Ishikawa (cell line): ENCODE measurements around the gene ABHD17C.
A peak's percentile ranks its signal among the peaks of the same experiment; 100 is the strongest.

Source experiments
- CEBPB ChIP-seq: IDR thresholded peaks from 2 replicates; pipeline ENCODE4 v1.6.1; 2012
- CREB1 ChIP-seq: IDR thresholded peaks from 2 replicates; pipeline ENCODE4 v1.6.1; 2012; ENCODE audit warnings: low read depth
- EGR1 ChIP-seq: IDR thresholded peaks from 2 replicates; pipeline ENCODE4 v1.6.1; 2012
- EP300 ChIP-seq: IDR thresholded peaks from 2 replicates; pipeline ENCODE4 v1.6.1; 2012; ENCODE audit warnings: borderline replicate concordance
- FOXM1 ChIP-seq: IDR thresholded peaks from 2 replicates; pipeline ENCODE4 v1.6.1; 2012; ENCODE audit warnings: low read depth, borderline replicate concordance
- NFIC ChIP-seq: IDR thresholded peaks from 2 replicates; pipeline ENCODE4 v1.6.1; 2012
- RAD21 ChIP-seq: IDR thresholded peaks from 2 replicates; pipeline ENCODE4 v1.6.1; 2012; ENCODE audit warnings: low read depth
- TAF1 ChIP-seq: IDR thresholded peaks from 2 replicates; pipeline ENCODE4 v1.6.1; 2012; ENCODE audit warnings: low read depth, mild to moderate bottlenecking
- TCF12 ChIP-seq: IDR thresholded peaks from 2 replicates; pipeline ENCODE4 v1.6.1; 2012; ENCODE audit warnings: low read depth
- TEAD4 ChIP-seq: IDR thresholded peaks from 2 replicates; pipeline ENCODE4 v1.6.1; 2012
- YY1 ChIP-seq: IDR thresholded peaks from 2 replicates; pipeline ENCODE4 v1.6.1; 2012; ENCODE audit warnings: low read depth
- ZBTB7A ChIP-seq: IDR thresholded peaks from 2 replicates; pipeline ENCODE4 v1.6.1; 2012; ENCODE audit warnings: low read depth
- TF ChIP-seq, protein P1 (sequence below): IDR thresholded peaks from 2 replicates; pipeline ENCODE4 v1.6.1; 2012
- TF ChIP-seq, protein P2 (sequence below): IDR thresholded peaks from 2 replicates; pipeline ENCODE4 v1.6.1; 2012
- TF ChIP-seq, protein P3 (sequence below): IDR thresholded peaks from 2 replicates; pipeline ENCODE4 v1.6.1; 2012; ENCODE audit warnings: low read depth, mild to moderate bottlenecking

The ABHD17C gene

DNA sequence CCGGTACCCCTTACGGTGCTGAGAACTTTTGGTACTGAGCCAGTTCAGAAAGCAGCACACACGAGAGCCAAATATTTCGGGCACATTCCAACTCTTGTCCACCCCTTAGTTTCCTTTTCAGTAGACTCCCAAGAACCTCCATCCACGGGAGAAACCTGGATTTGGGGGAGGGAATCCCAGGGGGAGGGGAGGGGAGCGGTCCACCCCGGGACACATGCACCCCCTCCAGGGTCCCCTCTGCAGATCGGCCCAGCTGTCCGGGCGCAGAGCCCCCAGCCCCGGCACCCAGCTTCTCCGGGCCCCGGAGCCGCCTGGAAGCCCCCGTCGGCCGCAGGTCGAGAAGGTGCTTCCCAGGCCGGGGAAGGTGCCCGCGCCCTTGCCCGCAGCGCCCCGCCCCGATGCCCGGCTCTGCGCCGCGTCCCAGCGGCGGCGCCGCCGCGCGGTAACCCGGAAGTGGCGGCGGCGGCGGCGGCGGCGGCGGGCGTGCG is 455 bp upstream of the ABHD17C start:
- TF ChIP-seq EGR1, result no peak
- 0 out of 2 replicates have a peak, but pooled peaks have one; percentile 33 for TF ChIP-seq ZBTB7A
- TF ChIP-seq TAF1, result 0 out of 2 replicates have a peak, but pooled peaks have one; percentile 20
- TF ChIP-seq CREB1, result no peak
- no peak for TF ChIP-seq EP300
- TF ChIP-seq, protein P1, sequence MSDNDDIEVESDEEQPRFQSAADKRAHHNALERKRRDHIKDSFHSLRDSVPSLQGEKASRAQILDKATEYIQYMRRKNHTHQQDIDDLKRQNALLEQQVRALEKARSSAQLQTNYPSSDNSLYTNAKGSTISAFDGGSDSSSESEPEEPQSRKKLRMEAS, result no peak
- TF ChIP-seq, protein P2, sequence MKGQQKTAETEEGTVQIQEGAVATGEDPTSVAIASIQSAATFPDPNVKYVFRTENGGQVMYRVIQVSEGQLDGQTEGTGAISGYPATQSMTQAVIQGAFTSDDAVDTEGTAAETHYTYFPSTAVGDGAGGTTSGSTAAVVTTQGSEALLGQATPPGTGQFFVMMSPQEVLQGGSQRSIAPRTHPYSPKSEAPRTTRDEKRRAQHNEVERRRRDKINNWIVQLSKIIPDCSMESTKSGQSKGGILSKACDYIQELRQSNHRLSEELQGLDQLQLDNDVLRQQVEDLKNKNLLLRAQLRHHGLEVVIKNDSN, result no peak

DNA sequence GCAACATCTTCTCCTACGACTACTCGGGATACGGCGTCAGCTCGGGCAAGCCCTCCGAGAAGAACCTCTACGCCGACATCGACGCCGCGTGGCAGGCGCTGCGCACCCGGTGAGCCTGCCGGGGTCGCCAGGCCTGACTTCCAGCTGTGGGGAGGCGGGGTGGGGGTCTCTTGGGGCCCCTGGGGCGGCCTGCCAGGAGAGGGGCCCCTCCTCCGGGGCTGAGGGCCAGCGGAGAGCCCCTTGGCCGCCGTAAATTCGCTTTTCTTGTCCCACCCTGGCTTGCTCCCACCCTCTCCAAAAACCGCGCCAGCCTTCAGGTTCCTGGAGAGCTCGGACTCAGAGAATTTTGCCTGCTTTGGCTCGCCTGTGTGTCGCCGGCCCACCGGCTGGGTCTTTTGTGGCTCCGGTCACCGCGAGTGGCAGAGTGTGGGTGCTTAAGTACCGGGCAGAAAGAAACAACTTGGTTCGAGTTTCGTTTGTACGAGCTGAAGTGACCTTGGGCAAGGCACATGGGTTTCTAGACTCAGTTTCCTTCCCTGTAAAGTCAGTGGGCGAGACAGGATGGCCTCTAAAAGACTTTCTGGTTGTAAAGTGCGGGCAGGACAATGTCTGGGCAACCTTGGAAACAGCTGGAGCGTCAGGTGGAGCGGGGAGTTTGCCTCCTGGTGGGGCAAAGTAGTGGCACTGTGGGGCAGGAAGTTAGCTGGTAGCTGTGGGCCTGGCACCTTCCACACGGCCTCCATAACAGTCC is 976 bp downstream of the ABHD17C start:
- TF ChIP-seq CREB1 (no peak), TCF12 (no peak), NFIC (no peak)
- TF ChIP-seq, protein P2, result 0 out of 2 replicates have a peak, but pooled peaks have one; percentile 14

DNA sequence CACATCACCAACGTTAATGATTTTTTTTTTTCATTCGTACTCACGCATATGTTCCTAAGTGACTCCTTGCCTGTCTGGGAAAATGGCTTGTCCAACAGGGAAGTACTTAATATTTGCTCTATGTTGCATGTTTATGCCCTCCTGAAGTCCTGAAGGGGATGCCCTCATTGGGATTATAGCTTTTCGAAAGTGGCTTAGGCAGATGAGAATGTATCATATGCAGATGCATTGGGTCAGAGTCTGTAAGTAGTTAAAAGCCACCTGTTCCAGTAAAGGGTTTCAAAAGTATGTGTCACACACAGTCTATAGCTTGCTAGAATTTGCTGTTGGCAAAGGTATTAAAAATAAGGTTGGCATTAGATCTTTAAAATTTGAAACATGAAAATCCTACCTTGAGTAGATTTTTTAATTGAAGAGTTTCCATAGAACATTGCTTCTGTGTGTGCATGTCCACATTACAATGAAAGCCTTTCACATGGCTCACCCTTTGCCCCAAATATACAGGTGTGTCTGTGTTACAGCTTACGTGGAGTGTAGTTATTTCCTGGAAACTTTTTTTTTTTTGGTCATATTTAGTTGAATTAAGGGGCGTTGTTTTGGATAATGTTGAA is 2.1 kb downstream of the ABHD17C start:
- TF ChIP-seq, protein P1, result no peak
- TF ChIP-seq CREB1 (no peak), NFIC (no peak), CEBPB (no peak), YY1 (no peak), EGR1 (no peak), FOXM1 (no peak), ZBTB7A (no peak), TCF12 (no peak), TEAD4 (no peak), RAD21 (no peak), EP300 (no peak), TAF1 (no peak)
- TF ChIP-seq, protein P3, sequence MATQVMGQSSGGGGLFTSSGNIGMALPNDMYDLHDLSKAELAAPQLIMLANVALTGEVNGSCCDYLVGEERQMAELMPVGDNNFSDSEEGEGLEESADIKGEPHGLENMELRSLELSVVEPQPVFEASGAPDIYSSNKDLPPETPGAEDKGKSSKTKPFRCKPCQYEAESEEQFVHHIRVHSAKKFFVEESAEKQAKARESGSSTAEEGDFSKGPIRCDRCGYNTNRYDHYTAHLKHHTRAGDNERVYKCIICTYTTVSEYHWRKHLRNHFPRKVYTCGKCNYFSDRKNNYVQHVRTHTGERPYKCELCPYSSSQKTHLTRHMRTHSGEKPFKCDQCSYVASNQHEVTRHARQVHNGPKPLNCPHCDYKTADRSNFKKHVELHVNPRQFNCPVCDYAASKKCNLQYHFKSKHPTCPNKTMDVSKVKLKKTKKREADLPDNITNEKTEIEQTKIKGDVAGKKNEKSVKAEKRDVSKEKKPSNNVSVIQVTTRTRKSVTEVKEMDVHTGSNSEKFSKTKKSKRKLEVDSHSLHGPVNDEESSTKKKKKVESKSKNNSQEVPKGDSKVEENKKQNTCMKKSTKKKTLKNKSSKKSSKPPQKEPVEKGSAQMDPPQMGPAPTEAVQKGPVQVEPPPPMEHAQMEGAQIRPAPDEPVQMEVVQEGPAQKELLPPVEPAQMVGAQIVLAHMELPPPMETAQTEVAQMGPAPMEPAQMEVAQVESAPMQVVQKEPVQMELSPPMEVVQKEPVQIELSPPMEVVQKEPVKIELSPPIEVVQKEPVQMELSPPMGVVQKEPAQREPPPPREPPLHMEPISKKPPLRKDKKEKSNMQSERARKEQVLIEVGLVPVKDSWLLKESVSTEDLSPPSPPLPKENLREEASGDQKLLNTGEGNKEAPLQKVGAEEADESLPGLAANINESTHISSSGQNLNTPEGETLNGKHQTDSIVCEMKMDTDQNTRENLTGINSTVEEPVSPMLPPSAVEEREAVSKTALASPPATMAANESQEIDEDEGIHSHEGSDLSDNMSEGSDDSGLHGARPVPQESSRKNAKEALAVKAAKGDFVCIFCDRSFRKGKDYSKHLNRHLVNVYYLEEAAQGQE, result no peak
- TF ChIP-seq, protein P2, result no peak

DNA sequence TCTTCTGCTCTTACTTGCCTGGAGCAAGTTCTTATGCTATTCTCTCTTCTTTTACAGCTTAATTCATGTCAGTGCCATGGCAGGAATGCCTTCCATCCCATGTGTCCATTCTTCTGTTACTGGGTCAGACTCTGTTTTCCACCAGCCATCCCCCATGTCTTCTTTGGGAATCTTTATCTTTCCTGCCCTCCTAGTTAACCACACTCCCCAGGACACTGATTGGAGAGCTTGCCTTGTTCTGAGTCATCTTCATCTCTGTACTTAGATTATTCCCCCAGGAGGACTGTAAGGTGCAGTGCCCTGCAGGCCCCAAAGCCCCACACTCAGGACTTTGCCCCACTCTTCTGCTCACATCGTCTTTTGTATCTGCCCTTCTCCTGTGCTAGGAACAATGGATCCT is 3.6 kb downstream of the ABHD17C start:
- TF ChIP-seq, protein P1, result no peak
- TF ChIP-seq CREB1 (no peak), TCF12 (no peak)

DNA sequence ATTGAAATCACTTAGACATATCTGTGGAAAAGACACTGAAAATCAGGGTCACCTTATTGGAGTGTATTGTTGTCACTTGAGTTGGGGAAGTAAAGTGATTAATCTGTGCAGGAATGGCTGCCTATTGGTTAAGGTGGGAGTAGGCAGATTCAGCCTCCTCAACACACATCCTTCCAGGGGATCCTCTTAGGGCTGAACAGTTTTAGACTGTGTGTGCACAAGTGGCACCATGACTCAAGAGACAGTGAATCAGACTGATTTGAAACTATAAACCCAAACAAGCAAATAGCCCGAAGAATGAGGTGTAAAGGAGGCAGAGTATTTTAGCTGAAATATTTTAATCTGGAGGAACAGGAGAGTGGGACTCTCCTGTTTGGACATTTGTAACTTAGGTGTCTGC is 4.9 kb downstream of the ABHD17C start:
- TF ChIP-seq, protein P2, result no peak
- TF ChIP-seq, protein P3, result no peak
- TF ChIP-seq TCF12 (no peak), YY1 (no peak), FOXM1 (no peak), TEAD4 (no peak), ZBTB7A (no peak), CREB1 (no peak)
- TF ChIP-seq, protein P1, result no peak
